ENCODE measurements around the gene NUTF2.

The NUTF2 gene

DNA sequence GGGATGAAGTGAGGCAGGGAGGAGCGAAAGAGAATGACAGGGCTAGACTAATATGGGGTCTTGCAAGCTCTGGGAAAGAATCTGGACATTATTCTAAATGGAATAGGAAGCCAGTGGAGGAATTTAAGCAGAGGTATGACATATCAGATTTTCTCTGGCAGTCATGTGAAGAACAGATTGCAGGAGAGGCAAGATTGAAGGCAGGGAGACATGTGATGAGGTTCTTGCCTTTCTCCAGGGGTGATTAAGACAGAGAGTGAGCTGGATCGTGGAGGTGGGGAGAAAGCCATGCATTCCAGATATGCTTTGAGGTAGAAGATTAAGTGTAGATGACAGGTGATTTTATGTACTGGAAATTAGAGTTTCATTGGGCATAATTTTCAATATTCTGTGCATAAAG is 8.9 kb upstream of the NUTF2 start:
- DNase-seq (ENCODE audit: low read depth), result no peak

DNA sequence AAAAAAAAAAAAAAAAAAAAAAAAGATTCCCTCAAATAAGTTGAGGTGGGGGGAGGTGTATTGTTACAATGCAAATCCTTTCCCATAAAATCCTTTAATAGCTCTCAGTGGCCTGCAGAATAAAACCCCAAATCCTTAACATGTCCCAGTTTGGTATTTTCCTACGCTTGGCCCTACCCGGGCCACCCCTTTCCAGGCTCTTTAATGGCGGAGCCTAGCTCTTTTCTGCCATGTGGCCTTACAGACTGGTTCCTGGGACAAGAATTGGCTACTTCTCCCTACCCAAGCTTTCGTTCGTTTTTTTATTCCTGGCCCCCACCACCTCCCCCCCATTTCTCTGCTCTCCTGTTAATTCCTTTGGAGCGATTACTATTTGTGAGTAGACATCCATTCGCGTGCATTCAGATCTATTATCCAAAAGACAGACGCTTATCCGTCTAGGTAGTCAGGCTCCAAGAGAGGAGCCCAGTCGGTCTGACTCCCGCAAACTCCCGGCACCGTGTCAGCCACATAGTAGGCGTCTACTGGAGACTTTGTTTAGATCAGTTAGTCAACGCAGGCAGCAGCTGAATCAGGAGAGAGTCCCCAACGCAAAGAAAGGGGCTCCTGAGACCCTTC is 5.4 kb upstream of the NUTF2 start:
- no peak for DNase-seq (ENCODE audit: low read depth)

DNA sequence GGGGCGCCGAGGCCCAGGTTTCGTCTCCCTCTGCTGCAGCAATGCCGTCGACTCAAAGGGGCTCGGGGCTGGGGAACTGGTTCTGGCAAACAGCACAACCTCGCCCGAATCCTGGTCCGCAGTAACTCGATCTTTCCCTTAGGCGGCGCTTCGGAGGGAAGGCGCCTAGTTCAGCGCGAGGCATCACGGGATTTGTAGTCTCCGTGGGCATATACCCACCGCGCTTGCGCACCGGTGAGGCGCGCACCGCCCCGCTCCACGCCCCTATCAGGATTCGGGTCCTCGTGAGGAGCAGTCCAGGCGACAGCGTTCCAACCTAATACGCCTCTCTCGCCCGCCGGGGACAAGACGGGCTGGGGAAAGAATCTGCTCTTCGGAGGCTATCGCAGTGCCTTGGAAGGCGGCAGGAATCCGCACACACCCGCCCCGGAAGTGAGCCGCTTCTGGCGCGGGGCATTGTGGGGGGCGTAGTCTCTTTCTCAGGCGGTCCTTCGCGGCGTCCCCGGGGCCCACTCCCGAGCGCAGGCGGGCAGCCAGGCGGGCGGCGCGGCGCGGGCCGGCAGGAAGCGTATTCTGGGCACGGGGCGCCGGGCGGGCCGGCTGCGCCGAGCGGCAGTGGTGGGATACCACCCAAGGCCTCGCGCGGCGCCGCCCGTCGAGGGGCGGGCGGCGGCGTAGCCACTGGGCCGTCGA is 4.8 kb upstream of the NUTF2 start, which contains the start of gene THAP11:
Gene THAP11, plus strand, starts transcription at position 505 of the 693 bp plus-strand sequence. CDS start 235 bp downstream, outside the sequence.
- DNase-seq (ENCODE audit: low read depth), result peak; percentile 90

DNA sequence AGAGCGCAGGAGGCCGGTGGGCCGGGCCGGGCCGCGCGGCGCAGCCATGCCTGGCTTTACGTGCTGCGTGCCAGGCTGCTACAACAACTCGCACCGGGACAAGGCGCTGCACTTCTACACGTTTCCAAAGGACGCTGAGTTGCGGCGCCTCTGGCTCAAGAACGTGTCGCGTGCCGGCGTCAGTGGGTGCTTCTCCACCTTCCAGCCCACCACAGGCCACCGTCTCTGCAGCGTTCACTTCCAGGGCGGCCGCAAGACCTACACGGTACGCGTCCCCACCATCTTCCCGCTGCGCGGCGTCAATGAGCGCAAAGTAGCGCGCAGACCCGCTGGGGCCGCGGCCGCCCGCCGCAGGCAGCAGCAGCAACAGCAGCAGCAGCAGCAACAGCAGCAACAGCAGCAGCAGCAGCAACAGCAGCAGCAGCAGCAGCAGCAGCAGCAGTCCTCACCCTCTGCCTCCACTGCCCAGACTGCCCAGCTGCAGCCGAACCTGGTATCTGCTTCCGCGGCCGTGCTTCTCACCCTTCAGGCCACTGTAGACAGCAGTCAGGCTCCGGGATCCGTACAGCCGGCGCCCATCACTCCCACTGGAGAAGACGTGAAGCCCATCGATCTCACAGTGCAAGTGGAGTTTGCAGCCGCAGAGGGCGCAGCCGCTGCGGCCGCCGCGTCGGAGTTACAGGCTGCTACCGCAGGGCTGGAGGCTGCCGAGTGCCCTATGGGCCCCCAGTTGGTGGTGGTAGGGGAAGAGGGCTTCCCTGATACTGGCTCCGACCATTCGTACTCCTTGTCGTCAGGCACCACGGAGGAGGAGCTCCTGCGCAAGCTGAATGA is 4.0 kb upstream of the NUTF2 start:
- no peak for DNase-seq (ENCODE audit: low read depth)

DNA sequence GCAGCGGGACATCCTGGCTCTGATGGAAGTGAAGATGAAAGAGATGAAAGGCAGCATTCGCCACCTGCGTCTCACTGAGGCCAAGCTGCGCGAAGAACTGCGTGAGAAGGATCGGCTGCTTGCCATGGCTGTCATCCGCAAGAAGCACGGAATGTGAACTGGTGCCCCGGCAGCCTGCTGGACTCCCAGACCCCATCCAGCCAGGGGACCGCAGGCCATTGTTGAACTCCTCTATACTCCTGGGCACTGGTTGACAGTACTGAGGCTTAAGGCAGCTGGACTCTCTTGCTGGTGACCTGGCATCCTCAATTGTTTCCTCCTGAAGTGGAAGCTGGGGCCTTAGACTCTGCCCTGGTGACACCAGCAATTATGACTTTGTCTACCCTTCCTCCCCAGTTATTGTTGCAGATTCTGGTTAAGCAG is 3.4 kb upstream of the NUTF2 start:
- DNase-seq (ENCODE audit: low read depth), result no peak

DNA sequence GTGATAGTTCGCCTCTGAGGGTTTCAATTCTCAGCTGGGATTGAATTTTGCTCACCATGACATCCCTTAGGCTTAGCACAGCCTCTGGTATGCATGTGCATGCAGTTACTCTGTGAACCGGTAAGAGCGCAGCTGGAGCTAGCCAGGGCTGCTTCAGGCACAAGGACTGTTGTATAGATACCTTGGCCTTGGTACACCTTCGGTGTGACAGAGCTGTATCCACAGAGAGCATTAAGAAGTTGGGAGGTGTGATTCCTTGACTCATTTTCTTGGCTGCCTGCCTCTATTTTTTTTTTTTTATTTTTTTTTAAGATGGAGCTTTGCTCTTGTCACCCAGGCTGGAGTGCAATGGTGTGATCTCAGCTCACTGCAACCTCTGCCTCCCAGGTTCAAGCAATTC is 2.2 kb upstream of the NUTF2 start:
- no peak for DNase-seq (ENCODE audit: low read depth)

DNA sequence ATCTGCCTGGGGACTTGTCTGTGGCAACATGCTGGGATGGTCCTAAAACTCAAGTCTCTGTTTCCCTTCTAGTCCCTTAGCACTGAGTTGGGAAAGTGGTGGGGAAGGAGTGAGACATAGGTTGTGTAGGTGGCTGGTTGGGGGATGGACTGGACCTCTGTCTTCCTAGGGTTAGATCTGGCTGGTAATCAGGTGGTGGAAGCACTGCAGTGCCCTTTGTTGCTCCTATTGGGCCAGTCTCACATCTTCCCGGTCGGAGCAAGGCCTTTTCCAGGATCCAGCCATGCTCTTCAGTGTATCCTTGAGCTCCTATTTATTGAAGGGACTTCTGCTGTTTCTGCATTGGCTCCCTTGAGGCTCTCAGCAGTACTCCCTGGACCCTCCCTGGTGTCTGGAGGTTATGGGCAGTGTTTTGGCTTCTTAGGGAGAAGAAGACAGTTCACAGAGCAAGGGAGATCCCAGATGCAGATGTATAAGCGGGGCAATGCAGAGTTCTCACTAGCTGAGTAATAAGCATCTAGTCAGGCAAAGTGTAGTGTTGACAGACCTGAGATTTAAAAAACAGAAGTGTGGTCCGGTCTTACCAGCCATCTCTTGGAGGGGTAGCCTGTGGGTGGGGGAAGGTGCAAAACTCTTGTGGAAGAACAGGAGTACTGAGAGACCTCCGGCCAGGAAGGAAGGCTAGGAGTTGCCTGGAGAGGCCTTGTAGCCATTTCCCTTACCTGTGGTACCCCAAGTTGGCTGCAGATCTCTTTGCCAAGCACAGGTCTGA is 1.3 kb upstream of the NUTF2 start:
- DNase-seq (ENCODE audit: low read depth), result no peak

DNA sequence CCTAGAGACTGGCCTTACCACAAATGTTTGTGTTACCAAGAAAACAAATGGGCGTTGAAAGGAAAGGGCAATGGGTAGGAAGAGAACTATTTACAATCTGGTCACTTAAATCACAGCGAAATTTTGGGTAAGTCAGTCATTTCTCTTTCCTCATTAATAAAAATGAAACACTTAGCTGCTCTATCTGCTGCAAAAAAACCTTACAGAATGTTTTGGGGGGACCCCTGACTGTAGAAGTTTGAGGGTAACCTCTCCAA is 742 bp upstream of the NUTF2 start:
- no peak for DNase-seq (ENCODE audit: low read depth)

DNA sequence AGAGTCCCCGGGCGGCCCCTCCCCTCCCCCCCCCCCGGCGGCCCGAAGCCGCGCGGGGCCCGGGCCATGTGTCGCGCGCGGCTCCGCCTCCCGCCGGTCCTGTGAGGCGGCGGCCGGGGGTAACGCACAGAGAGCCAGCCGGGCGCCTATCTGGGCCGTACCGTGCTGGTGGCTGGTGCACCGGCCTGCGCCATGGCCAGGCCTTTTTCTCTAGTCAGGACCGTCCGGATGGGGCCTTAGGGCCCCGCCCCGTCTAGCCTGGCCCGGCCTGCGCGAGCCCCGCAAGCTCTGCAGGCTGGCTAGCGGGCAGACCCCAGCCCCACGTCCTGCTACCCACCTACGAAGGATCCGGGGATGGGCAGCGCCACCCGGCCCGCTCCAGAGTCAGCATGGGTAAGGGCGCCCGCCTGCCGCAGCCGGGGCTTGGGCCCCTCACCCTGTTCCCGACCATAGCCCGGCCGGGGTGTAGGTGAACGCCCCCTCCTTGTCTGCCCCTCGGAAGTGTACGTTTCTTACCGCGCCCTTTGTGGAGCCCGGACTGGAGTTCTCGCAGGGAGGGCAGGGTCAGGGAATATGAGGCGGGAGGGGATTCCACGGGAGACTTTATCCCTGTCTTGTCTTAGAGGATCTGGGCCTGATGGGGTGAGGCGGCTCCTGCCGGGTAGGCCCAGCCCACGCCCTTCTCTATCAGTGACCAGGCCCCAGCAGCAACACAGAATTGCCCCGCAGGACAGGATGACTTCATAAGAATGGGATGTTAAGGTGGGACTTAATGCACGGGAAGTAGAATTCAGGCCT is 530 bp downstream of the NUTF2 start, which contains the start of gene CENPT:
Gene CENPT, minus strand, starts transcription at position 630 of the 798 bp plus-strand sequence. CDS start 13,834 bp downstream, outside the sequence.
- no peak for DNase-seq (ENCODE audit: low read depth)

DNA sequence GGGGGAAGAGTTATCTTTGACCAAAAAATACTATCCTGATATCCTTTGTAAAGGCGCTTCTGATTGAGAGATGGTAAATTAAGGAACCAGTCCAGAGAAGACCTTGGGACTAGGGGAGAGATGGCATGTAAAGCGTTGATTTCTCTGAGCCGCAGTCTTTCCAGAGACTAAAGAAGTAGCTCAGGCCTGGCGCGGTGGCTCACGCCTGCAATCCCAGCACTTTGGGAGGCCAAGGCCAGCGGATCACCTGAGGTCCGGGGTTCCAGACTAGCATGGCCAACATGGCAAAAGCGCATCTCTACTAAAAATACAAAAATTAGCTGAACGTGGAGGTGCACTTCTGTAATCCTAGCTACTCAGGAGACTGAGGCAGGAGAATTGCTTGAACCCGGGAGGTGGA is 1.4 kb downstream of the NUTF2 start:
- no peak for DNase-seq (ENCODE audit: low read depth)

DNA sequence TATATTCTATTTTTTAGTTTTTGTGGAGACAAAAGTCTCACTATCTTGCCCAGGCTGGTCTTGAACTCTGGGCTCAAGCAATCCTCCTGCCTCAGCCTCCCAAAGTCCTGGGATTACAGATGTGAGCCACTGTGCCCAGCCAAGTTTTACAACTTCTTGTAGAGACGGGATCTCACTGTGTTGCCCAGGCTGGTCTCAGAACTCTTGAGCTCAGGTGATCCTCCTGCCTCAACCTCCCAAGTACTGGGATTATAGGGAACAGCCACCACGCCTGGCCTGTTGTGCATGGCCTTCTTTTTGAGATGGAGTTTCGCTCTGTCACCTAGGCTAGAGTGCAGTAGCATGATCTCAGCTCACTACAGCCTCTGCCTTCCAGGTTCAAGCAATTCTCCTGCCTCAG is 6.9 kb downstream of the NUTF2 start:
- no peak for DNase-seq (ENCODE audit: low read depth)

DNA sequence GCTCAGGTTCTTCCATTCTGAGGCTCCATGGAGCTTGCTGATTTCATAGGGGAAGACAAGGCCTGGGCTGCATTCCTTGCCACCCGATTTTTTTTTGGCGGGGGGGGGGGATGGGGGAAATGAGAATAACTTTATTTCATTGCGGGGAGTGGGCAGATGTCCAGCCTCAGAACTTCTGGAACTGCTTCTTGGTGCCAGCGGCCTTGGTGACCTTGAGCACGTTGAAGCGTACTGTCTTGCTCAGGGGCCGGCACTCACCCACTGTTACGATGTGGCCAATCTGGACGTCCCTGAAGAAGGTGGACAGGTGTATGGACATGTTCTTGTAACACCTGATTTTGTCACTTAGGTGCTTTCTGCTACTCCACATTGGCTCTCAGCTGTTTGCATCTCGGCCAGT is 9.1 kb downstream of the NUTF2 start:
- DNase-seq (ENCODE audit: low read depth), result no peak

DNA sequence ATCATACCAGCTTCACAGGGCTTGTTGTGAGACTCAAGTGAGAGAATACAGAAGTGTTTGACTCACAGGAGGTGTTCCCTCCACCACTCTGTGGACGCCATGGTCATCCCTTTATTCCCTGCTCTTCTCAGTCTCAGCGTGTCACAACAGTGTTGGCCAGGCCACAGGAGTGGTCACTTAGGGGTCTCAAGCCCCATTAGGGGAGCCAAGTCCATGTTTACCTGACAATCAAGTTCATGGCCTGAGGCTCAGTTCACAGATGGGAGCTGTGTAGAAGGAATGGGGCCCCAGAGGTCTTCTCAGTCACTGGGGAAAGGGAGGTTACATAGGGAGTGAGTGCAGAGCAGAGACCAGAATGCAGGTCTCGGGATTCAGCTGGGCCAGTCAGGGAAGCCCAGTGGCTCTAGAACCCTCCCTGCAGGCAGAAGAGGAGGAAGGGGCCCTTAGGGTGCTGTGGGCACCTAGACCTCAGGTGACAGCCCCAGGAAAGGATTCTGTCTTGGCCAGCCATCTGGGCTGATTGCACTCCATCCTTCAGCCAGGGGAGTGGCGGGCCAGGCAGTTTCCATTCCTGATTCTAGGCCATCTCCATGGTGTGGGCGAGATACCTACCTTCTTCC is 10.3 kb downstream of the NUTF2 start:
- DNase-seq (ENCODE audit: low read depth), result no peak

DNA sequence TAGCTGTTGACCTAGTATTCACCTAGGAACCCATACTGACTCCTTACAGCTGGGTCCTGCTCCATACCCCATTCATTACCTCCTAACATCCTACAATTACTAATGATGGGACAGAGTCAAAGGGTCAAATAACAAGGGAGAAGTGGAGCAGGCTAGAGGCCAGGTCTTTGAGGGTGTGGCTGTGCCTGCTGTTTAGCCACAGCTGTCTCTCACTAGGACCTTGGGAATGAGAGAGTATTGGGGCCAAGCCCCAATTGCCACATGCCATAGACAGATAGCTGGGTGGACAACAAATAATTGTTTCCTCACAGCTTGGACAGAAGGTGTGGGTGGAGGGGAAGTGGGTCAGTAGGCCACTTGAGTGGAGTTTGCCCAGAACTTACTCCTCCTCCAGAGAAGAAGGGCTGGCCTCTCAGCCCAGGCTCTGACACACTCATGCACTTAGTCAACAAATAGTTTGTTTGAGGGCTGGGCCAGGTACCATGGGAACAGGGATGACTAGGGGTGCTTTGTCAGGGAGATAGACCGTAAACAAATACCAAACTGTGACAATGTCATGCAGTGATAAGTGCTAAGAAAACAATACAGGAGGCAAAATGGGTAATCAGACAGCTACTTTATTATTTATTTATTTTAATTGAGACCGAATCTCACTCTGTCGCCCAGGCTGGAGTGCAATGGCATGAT is 11.0 kb downstream of the NUTF2 start:
- no peak for DNase-seq (ENCODE audit: low read depth)

DNA sequence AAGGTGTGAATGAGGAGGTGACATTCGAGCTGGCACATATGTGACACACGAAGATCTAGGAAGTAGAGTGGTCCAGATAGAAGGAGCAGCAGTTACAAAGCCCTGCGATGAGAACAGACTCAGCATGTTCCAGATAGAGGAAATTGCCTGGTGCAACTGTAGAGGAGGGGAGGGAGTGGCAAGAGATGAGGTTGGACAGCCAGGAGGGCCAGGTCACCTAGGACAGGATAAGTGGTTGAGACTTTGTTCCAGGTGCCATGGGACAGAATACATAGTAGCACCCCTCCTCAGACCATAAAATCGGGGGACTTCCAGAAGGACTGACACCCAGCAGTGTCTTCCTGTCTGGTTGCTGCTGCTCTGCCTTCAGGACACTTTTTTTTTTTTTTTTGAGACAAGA is 11.8 kb downstream of the NUTF2 start:
- no peak for DNase-seq (ENCODE audit: low read depth)

DNA sequence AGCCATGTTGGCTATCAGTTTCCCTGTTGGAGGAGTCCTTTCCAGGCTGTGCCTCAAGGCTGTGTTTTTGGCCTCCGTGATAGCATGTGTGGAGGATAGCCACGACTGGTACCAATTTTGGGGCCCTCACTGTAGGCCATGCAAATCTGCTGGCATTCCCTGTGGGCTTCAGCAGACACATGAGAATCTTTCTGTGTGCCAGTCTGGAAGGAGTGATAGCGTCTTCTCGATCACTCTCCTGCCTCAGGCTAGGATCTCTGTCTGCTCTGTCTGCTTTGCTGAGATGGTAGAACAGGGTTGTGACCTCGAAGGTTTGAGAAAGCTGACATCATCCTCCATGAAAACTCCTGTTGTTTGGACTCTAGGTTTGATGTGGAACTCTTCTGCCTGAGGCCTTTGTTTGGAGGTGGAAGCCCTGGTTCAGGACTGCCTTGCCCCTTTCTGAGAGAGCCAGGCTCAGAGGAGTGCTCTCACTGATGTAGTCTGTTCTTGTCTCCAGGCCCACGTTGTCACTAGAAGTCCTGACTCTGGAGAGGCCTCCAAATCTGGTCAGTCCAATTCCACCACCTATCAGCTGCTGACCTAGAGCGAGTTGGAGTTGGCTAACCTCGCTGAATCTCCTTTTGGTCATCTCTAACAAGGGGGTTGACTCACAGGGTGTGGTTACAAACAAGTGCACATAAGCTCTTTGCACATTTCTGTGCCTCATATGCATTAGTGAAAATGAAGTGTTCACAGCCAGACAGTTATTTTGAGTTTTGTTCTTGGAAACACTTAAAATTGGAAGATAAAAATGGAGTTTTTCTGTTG is 14.1 kb downstream of the NUTF2 start:
- no peak for DNase-seq (ENCODE audit: low read depth)

DNA sequence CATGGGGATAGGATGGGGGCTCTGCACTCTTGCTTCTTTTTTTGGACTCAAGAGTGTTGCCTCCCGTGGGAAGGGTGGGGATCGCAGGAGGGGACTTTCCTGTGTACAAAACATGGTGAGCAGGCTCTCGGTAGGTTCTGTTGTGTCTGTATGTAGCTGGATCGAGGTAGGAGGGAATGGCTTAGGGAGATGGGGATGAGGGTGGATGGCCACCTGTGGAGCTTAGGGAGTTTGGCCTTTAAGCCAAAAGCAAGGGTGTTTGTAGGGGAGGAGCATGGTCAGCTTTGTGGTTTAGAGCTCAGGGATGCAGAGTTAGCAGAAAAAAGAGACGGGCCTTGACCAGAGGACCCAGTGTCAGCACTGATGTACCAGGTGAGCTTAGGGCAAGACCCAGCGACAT is 15.1 kb downstream of the NUTF2 start:
- no peak for DNase-seq (ENCODE audit: low read depth)

DNA sequence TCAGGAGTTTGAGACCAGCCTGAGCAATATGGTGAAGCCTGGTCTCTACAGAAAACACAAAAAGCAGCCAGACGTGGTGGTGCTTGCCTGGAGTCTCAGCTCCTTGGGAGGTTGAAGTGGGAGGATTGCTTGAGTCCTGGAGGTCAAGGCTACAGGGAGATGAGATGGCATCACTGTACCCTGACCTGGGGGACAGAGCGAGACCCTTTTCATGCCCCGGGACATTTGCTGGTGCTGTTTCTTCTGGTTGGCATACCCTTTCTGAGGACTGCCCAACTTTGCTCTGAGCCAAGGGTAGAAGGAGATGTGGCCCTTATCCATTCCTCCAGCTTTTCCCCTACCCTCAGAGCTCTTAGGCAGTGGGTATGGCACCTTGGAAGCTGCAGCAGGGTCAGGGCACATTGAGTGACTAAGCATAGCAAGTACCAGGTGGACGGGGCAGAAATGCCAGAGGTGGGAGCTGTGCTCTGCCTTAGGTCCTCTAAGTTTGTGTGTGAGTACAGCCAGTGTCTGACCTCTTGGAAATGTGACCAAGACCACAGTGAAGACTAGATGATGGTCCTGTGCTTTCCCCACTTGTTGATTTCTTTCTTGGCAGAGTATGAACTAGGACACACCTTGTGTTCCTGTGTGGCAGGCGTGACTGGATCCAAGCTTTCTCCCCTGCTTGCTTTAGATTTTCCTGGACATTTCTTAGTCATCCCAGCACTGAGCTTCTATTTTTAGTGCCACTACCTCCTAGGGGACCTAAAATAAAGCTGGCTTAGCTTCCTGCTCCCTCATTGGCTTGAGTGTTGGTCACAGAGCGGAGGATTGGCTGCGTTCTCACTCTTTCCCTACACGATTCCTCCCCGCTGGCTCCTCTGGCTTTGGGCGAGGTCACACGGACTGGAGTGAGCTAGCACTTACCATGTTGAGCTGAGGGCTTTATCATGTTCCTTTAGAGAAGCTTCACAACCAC is 16.2 kb downstream of the NUTF2 start:
- DNase-seq (ENCODE audit: low read depth), result no peak
